Measurements from ENCODE around the gene APOA4. TPM values are rescaled to one million over a fixed set of nuclear protein-coding genes. Genes with fewer than 3 reads are reported as not detected.

Gene APOA4
- polyA plus RNA-seq, 1 donor from 2014 or later = not detected

DNA sequence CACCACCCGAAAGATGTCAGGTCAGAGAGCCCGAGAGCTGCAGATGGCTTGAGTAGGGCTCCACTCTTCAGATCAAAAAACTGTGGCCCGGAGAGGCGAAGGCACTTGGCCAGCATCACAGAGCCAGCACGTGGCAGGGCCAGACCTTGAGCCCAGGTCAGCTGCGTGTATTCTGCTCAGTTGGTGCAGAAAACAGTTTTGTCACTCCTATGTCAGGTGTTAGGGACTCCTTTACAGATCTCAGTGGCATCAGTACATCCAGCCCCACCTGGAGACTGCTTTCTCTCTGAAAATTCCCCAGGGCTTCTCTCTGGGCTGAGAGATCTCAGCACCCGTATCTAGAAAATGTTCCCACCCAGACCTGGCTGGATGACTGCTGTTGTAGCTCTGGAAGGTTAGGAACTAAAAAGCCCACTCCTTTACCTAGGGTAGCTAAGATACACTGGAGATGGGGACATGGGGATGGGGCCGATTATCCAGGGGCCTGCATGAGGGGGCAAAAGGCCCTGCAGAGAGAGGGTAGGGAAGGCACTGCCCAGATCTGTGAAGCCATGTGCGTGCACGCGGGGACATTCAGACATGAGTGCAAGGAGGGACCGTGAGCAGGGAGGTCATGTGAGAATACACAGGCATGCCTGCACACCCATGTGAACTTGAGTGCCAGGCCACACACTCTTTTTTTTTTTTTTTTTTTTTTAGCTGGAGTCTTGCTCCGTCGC is 10.9 kb upstream of the APOA4 start:
- H3K27ac ChIP-seq (ENCODE audit: low read length) = no peak overlapping the region
- no peak for TF ChIP-seq SMC3 (conservative IDR thresholded peaks at IDR 0.05; ENCODE audit: poor library complexity)
- TF ChIP-seq EP300 (conservative IDR thresholded peaks at IDR 0.05; ENCODE audit: poor library complexity, severe bottlenecking) = no peak
- no peak for TF ChIP-seq POLR2AphosphoS5 (IDR thresholded peaks at IDR 0.05)
- no peak for TF ChIP-seq MXI1 (conservative IDR thresholded peaks at IDR 0.05; ENCODE audit: poor library complexity, severe bottlenecking)
- TF ChIP-seq RAD21 (conservative IDR thresholded peaks at IDR 0.05) = no peak
- TF ChIP-seq, protein P1, sequence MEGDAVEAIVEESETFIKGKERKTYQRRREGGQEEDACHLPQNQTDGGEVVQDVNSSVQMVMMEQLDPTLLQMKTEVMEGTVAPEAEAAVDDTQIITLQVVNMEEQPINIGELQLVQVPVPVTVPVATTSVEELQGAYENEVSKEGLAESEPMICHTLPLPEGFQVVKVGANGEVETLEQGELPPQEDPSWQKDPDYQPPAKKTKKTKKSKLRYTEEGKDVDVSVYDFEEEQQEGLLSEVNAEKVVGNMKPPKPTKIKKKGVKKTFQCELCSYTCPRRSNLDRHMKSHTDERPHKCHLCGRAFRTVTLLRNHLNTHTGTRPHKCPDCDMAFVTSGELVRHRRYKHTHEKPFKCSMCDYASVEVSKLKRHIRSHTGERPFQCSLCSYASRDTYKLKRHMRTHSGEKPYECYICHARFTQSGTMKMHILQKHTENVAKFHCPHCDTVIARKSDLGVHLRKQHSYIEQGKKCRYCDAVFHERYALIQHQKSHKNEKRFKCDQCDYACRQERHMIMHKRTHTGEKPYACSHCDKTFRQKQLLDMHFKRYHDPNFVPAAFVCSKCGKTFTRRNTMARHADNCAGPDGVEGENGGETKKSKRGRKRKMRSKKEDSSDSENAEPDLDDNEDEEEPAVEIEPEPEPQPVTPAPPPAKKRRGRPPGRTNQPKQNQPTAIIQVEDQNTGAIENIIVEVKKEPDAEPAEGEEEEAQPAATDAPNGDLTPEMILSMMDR (IDR thresholded peaks at IDR 0.05; ENCODE audit: poor library complexity, severe bottlenecking) = no peak
- no peak for TF ChIP-seq EZH2 (IDR thresholded peaks at IDR 0.05; ENCODE audit: borderline replicate concordance, insufficient read depth, low read length, poor library complexity, severe bottlenecking)
- no peak for TF ChIP-seq TAF1 (IDR thresholded peaks at IDR 0.05; ENCODE audit: low read depth)
- TF ChIP-seq, protein P2, sequence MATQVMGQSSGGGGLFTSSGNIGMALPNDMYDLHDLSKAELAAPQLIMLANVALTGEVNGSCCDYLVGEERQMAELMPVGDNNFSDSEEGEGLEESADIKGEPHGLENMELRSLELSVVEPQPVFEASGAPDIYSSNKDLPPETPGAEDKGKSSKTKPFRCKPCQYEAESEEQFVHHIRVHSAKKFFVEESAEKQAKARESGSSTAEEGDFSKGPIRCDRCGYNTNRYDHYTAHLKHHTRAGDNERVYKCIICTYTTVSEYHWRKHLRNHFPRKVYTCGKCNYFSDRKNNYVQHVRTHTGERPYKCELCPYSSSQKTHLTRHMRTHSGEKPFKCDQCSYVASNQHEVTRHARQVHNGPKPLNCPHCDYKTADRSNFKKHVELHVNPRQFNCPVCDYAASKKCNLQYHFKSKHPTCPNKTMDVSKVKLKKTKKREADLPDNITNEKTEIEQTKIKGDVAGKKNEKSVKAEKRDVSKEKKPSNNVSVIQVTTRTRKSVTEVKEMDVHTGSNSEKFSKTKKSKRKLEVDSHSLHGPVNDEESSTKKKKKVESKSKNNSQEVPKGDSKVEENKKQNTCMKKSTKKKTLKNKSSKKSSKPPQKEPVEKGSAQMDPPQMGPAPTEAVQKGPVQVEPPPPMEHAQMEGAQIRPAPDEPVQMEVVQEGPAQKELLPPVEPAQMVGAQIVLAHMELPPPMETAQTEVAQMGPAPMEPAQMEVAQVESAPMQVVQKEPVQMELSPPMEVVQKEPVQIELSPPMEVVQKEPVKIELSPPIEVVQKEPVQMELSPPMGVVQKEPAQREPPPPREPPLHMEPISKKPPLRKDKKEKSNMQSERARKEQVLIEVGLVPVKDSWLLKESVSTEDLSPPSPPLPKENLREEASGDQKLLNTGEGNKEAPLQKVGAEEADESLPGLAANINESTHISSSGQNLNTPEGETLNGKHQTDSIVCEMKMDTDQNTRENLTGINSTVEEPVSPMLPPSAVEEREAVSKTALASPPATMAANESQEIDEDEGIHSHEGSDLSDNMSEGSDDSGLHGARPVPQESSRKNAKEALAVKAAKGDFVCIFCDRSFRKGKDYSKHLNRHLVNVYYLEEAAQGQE (IDR thresholded peaks at IDR 0.05; ENCODE audit: borderline replicate concordance) = no peak
- no peaks in the 10 kb centered on the region for H3K9me2 ChIP-seq (ENCODE audit: insufficient read depth, low read length)
- no peaks in the 10 kb centered on the region for H3F3A ChIP-seq (ENCODE audit: insufficient read depth, low read length, poor library complexity, severe bottlenecking)
- no peak overlapping the region for H2AFZ ChIP-seq (ENCODE audit: low read depth, low read length)
- H3K4me2 ChIP-seq (ENCODE audit: low read length) = no peak overlapping the region
- no peaks in the 10 kb centered on the region for H3K36me3 ChIP-seq (ENCODE audit: insufficient read depth, low read length)
- no peaks in the 10 kb centered on the region for H3K9me3 ChIP-seq (ENCODE audit: low read length)
- H4K20me1 ChIP-seq (ENCODE audit: insufficient read depth) = no peaks in the 10 kb centered on the region
- H3K27me3 ChIP-seq (ENCODE audit: insufficient read depth, low read depth, low read length) = no peaks in the 10 kb centered on the region
- H3K4me3 ChIP-seq (ENCODE audit: low read length) = no peak overlapping the region
- no peak overlapping the region for H3K9ac ChIP-seq (ENCODE audit: low read length)
- H3K79me2 ChIP-seq (replicated peaks; ENCODE audit: insufficient read depth, low read length) = no peaks in the 10 kb centered on the region

DNA sequence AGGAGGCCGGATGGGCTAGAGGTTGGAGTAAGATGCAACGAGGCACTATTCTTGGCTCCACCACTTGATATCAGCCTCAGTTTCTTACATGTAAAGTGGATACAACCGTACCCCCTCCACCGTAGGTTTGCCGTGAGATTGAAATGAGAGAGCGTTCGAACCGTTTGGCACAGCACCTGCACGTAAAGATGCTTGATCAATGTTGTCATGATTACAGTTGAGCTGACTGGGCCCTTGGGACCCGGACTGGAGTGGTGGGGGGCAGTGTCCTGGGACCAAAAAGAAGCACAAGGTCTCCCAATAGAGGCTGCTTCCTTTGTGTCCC is 10.3 kb upstream of the APOA4 start:
- Histone ChIP-seq H3F3A (ENCODE audit: insufficient read depth, low read length, poor library complexity, severe bottlenecking) (no peaks in the 10 kb centered on the region), H3K4me2 (ENCODE audit: low read length) (no peak overlapping the region), H3K36me3 (ENCODE audit: insufficient read depth, low read length) (no peaks in the 10 kb centered on the region), H3K79me2 (replicated peaks; ENCODE audit: insufficient read depth, low read length) (no peaks in the 10 kb centered on the region), H3K27ac (ENCODE audit: low read length) (no peak overlapping the region), H3K27me3 (ENCODE audit: insufficient read depth, low read depth, low read length) (no peaks in the 10 kb centered on the region), H3K9ac (ENCODE audit: low read length) (no peak overlapping the region), H4K20me1 (ENCODE audit: insufficient read depth) (no peaks in the 10 kb centered on the region), H2AFZ (ENCODE audit: low read depth, low read length) (no peak overlapping the region), H3K9me2 (ENCODE audit: insufficient read depth, low read length) (no peaks in the 10 kb centered on the region), H3K9me3 (ENCODE audit: low read length) (no peaks in the 10 kb centered on the region), H3K4me3 (ENCODE audit: low read length) (no peak overlapping the region)
- TF ChIP-seq MXI1 (conservative IDR thresholded peaks at IDR 0.05; ENCODE audit: poor library complexity, severe bottlenecking) (no peak), POLR2AphosphoS5 (IDR thresholded peaks at IDR 0.05) (no peak), RAD21 (conservative IDR thresholded peaks at IDR 0.05) (no peak)
